MG63 (cell line): ENCODE results near the gene NEUROG2. TPM values are rescaled to one million over a fixed set of nuclear protein-coding genes. Genes with fewer than 3 reads are reported as not detected.
"Not testable (repeated sequence)": the region's sequence is repeated elsewhere in the genome, so short reads cannot be mapped to it uniquely, and the experiment has no call there.

ENCODE experiments used
- DNase-seq: peaks from one replicate; pipeline ENCODE4 v3.0.0-alpha.2; 2020
- H3K27me3 ChIP-seq: fragments of 250-450 bp; sonication (Bioruptor Pico); 2 replicates; pipeline ENCODE4 v1.5.1; 2020; ENCODE audit warnings: mild to moderate bottlenecking, moderate library complexity
- H3K36me3 ChIP-seq: fragments of 250-450 bp; sonication (Bioruptor Pico); 2 replicates; pipeline ENCODE4 v1.5.1; 2020; ENCODE audit warnings: mild to moderate bottlenecking, moderate library complexity
- H3K4me3 ChIP-seq: fragments of 250-450 bp; sonication (Bioruptor Pico); 2 replicates; pipeline ENCODE4 v1.5.1; 2020; ENCODE audit warnings: mild to moderate bottlenecking, moderate library complexity
- H3K9me3 ChIP-seq: fragments of 250-450 bp; sonication (Bioruptor Pico); 2 replicates; pipeline ENCODE4 v1.5.1; 2020; ENCODE audit warnings: mild to moderate bottlenecking, moderate library complexity
- total RNA-seq: library from RNA; depleted of rRNA; stranded (reverse); fragments of >200 nt; shearing (Covaris generic); gene quantifications from 2 replicates; pipeline ENCODE4 v1.2.3, GENCODE V29; 2014; ENCODE audit warnings: low replicate concordance; rRNA removed

The NEUROG2 gene
- total RNA-seq, result not detected in 2 replicates

- Histone ChIP-seq H3K4me3 (peak within 1 kb of the TSS; percentile 41), H3K36me3 (no peaks in the 10 kb centered on the region), H3K27me3 (peaks cover 66% of the 10 kb centered on the region), H3K9me3 (no peaks in the 10 kb centered on the region)
- DNase-seq, result no peak
Measured at GRCh38 chr4:112516066-112516470, at the start of gene NEUROG2. Gene NEUROG2, minus strand, starts transcription at chr4:112516180. Its CDS starts 705 bp downstream, at chr4:112515475.

- Histone ChIP-seq H3K9me3 (no peaks in the 10 kb centered on the region), H3K27me3 (no peaks in the 10 kb centered on the region), H3K36me3 (no peaks in the 10 kb centered on the region), H3K4me3 (no peak overlapping the region)
- no peak for DNase-seq
Measured at GRCh38 chr4:112564706-112565270, 48.8 kb upstream of the NEUROG2 start.

- Histone ChIP-seq H3K4me3 (no peak overlapping the region), H3K9me3 (no peaks in the 10 kb centered on the region), H3K36me3 (no peaks in the 10 kb centered on the region), H3K27me3 (no peaks in the 10 kb centered on the region)
- DNase-seq, result no peak
Measured at GRCh38 chr4:112563431-112564200, 47.6 kb upstream of the NEUROG2 start.

- no peaks in the 10 kb centered on the region for H3K36me3 ChIP-seq
- no peak overlapping the region for H3K4me3 ChIP-seq
- H3K27me3 ChIP-seq, result no peaks in the 10 kb centered on the region
- no peaks in the 10 kb centered on the region for H3K9me3 ChIP-seq
- DNase-seq, result no peak
Measured at GRCh38 chr4:112562254-112562879, 46.4 kb upstream of the NEUROG2 start.

- no peak for DNase-seq
Measured at GRCh38 chr4:112560084-112560483, 44.1 kb upstream of the NEUROG2 start.

GRCh38 chr4:112559053-112559452 lies 43.1 kb upstream of the NEUROG2 start:
- no peak for DNase-seq
- no peak overlapping the region for H3K4me3 ChIP-seq
- H3K27me3 ChIP-seq, result no peaks in the 10 kb centered on the region
- H3K36me3 ChIP-seq, result no peaks in the 10 kb centered on the region
- no peaks in the 10 kb centered on the region for H3K9me3 ChIP-seq

More at GRCh38 chr4:112560084-112560483, 44.1 kb upstream of the NEUROG2 start:
- Histone ChIP-seq H3K9me3 (no peaks in the 10 kb centered on the region), H3K27me3 (no peaks in the 10 kb centered on the region), H3K4me3 (no peak overlapping the region), H3K36me3 (no peaks in the 10 kb centered on the region)

GRCh38 chr4:112557676-112558411 lies 41.9 kb upstream of the NEUROG2 start:
- Histone ChIP-seq H3K4me3 (no peak overlapping the region), H3K27me3 (no peaks in the 10 kb centered on the region), H3K9me3 (no peaks in the 10 kb centered on the region), H3K36me3 (no peaks in the 10 kb centered on the region)
- no peak for DNase-seq

- not testable (repeated sequence) for H3K36me3 ChIP-seq, H3K9me3 ChIP-seq, H3K4me3 ChIP-seq, H3K27me3 ChIP-seq, DNase-seq
Measured at GRCh38 chr4:112554271-112554670, 38.3 kb upstream of the NEUROG2 start.

- Histone ChIP-seq H3K27me3 (no peaks in the 10 kb centered on the region), H3K36me3 (no peaks in the 10 kb centered on the region), H3K4me3 (no peak overlapping the region), H3K9me3 (no peaks in the 10 kb centered on the region)
- peak; percentile 71 for DNase-seq
Measured at GRCh38 chr4:112552668-112553067, 36.7 kb upstream of the NEUROG2 start.

- DNase-seq, result peak; percentile 63
- no peaks in the 10 kb centered on the region for H3K36me3 ChIP-seq
- H3K9me3 ChIP-seq, result no peaks in the 10 kb centered on the region
- H3K4me3 ChIP-seq, result no peak overlapping the region
- no peaks in the 10 kb centered on the region for H3K27me3 ChIP-seq
Measured at GRCh38 chr4:112550728-112551127, 34.7 kb upstream of the NEUROG2 start.

- no peak for DNase-seq
- Histone ChIP-seq H3K27me3 (no peaks in the 10 kb centered on the region), H3K4me3 (no peak overlapping the region), H3K36me3 (no peaks in the 10 kb centered on the region), H3K9me3 (no peaks in the 10 kb centered on the region)
Measured at GRCh38 chr4:112546476-112546875, 30.5 kb upstream of the NEUROG2 start.

- Histone ChIP-seq H3K4me3 (no peak overlapping the region), H3K36me3 (no peaks in the 10 kb centered on the region), H3K9me3 (no peaks in the 10 kb centered on the region), H3K27me3 (no peaks in the 10 kb centered on the region)
- no peak for DNase-seq
Measured at GRCh38 chr4:112545346-112545745, 29.4 kb upstream of the NEUROG2 start.

GRCh38 chr4:112540695-112541094 lies 24.7 kb upstream of the NEUROG2 start:
- H3K9me3 ChIP-seq, result no peaks in the 10 kb centered on the region
- no peaks in the 10 kb centered on the region for H3K27me3 ChIP-seq
- no peak overlapping the region for H3K4me3 ChIP-seq
- no peaks in the 10 kb centered on the region for H3K36me3 ChIP-seq
- no peak for DNase-seq

GRCh38 chr4:112536123-112536522 lies 20.1 kb upstream of the NEUROG2 start:
- no peaks in the 10 kb centered on the region for H3K9me3 ChIP-seq
- no peak for DNase-seq

GRCh38 chr4:112532267-112532666 lies 16.3 kb upstream of the NEUROG2 start:
- no peak overlapping the region for H3K4me3 ChIP-seq
- H3K27me3 ChIP-seq, result no peaks in the 10 kb centered on the region
- peak; percentile 68 for DNase-seq
- H3K36me3 ChIP-seq, result no peaks in the 10 kb centered on the region
- H3K9me3 ChIP-seq, result no peaks in the 10 kb centered on the region

More at GRCh38 chr4:112536123-112536522, 20.1 kb upstream of the NEUROG2 start:
- Histone ChIP-seq H3K4me3 (no peak overlapping the region), H3K27me3 (no peaks in the 10 kb centered on the region), H3K36me3 (no peaks in the 10 kb centered on the region)

- no peak for DNase-seq
- no peaks in the 10 kb centered on the region for H3K27me3 ChIP-seq
- H3K36me3 ChIP-seq, result no peaks in the 10 kb centered on the region
- H3K4me3 ChIP-seq, result no peak overlapping the region
- H3K9me3 ChIP-seq, result no peaks in the 10 kb centered on the region
Measured at GRCh38 chr4:112531146-112531545, 15.2 kb upstream of the NEUROG2 start.

GRCh38 chr4:112526061-112526460 lies 10.1 kb upstream of the NEUROG2 start:
- no peak for DNase-seq
- peaks cover 7% of the 10 kb centered on the region for H3K27me3 ChIP-seq
- no peaks in the 10 kb centered on the region for H3K36me3 ChIP-seq
- no peak overlapping the region for H3K4me3 ChIP-seq
- no peaks in the 10 kb centered on the region for H3K9me3 ChIP-seq
